Naive thymus-derived CD4-positive, alpha-beta T cell (primary cell): ENCODE measurements around the gene DNPEP. TPM values are rescaled to one million over a fixed set of nuclear protein-coding genes. Genes with fewer than 3 reads are reported as not detected.

ENCODE experiments used
- ATAC-seq: fragments of 150-1000 bp; cut with Tn5 transposase; 2 replicates; pipeline ENCODE4 v1.10.0; 2021; ENCODE audit warnings: mild to moderate bottlenecking, moderate library complexity
- CTCF ChIA-PET: fragments of 350-600 bp; sonication (Branson Sonifier 250); formaldehyde crosslinking; loops from one replicate; lab custom pipeline; 2021; ENCODE audit warnings: antibody characterized with exemption; lab: Charles Lee
- POLR2A ChIA-PET: fragments of 350-600 bp; sonication (Branson Sonifier 250); formaldehyde crosslinking; loops from one replicate; lab custom pipeline; 2021; ENCODE audit warnings: antibody characterized with exemption, inconsistent platforms; lab: Charles Lee
- DNase-seq, 9 donors: peaks; one replicate each; pipeline versions ENCODE4 v3.0.0 to v3.0.0-alpha.2; 2020 to 2022; ENCODE audit warnings: mixed read lengths in 1 of 9
- H3K27ac ChIP-seq: one replicate; pipeline ENCODE4 v1.7.0; 2013; ENCODE audit warnings: mild to moderate bottlenecking, low read depth, low read length, moderate library complexity
- H3K27me3 ChIP-seq, 2 donors: one replicate each; pipeline ENCODE4 v1.7.0; 2013; ENCODE audit warnings: low read length in 2 of 2, mild to moderate bottlenecking in 2 of 2, moderate library complexity in 2 of 2; ENCODE audit not compliant: control insufficient read depth in 2 of 2, insufficient read depth in 2 of 2
- H3K36me3 ChIP-seq, 3 experiments: 1 replicate in 2 of 3; 2 replicates in 1 of 3; pipeline ENCODE4 v1.7.0; 2013; ENCODE audit warnings: low read length in 3 of 3, mild to moderate bottlenecking in 3 of 3, moderate library complexity in 1 of 3; ENCODE audit not compliant: insufficient read depth in 3 of 3, control insufficient read depth in 2 of 3
- H3K4me1 ChIP-seq, 2 donors: one replicate each; pipeline ENCODE4 v1.7.0; 2013; ENCODE audit warnings: low read length in 2 of 2, mild to moderate bottlenecking in 2 of 2, moderate library complexity in 1 of 2; ENCODE audit not compliant: control insufficient read depth in 2 of 2, insufficient read depth in 2 of 2
- H3K4me3 ChIP-seq: 2 replicates; pipeline ENCODE4 v1.7.0; 2013; ENCODE audit warnings: mild to moderate bottlenecking, low read length
- H3K9me3 ChIP-seq, 3 experiments: 1 replicate in 2 of 3; 2 replicates in 1 of 3; pipeline ENCODE4 v1.7.0; 2013; ENCODE audit warnings: low read length in 3 of 3; ENCODE audit not compliant: control insufficient read depth in 2 of 3
- H3K27ac Mint-ChIP-seq, 9 donors: one replicate each; pipeline ENCODE4 v1.8.0; 2020 to 2022; ENCODE audit warnings: mixed read lengths in 9 of 9, mild to moderate bottlenecking in 8 of 9, moderate library complexity in 5 of 9, inconsistent platforms in 2 of 9
- H3K27me3 Mint-ChIP-seq, 5 donors: one replicate each; pipeline ENCODE4 v1.8.0; 2021 to 2022; ENCODE audit warnings: mixed read lengths in 5 of 5, mild to moderate bottlenecking in 1 of 5
- H3K36me3 Mint-ChIP-seq, 5 donors: one replicate each; pipeline ENCODE4 v1.8.0; 2020 to 2022; ENCODE audit warnings: mixed read lengths in 5 of 5, mild to moderate bottlenecking in 3 of 5, inconsistent platforms in 1 of 5
- H3K4me1 Mint-ChIP-seq, 7 donors: one replicate each; pipeline ENCODE4 v1.8.0; 2020 to 2022; ENCODE audit warnings: mixed read lengths in 7 of 7, mild to moderate bottlenecking in 3 of 7, inconsistent platforms in 1 of 7
- H3K4me3 Mint-ChIP-seq, 10 donors: one replicate each; pipeline ENCODE4 v1.8.0; 2020 to 2022; ENCODE audit warnings: mild to moderate bottlenecking in 10 of 10, mixed read lengths in 10 of 10, moderate library complexity in 6 of 10, inconsistent platforms in 2 of 10
- H3K9me3 Mint-ChIP-seq, 11 donors: one replicate each; pipeline ENCODE4 v1.8.0; 2020 to 2022; ENCODE audit warnings: mixed read lengths in 11 of 11, mild to moderate bottlenecking in 4 of 11, inconsistent platforms in 1 of 11, moderate library complexity in 1 of 11
- intact Hi-C, 2 donors: fragments of 100-400 bp; cut with micrococcal nuclease; formaldehyde crosslinking; loops; one replicate each; pipeline ENCODE4 v1.15.1; 2023
- polyA plus RNA-seq, 2 donors: library from polyadenylated mRNA; unstranded; fragments of 300-500 nt; fragmentation: Illumina TruSeq; gene quantifications; one replicate each; pipeline ENCODE4 v1.2.3, GENCODE V29; 2021
- total RNA-seq, 6 experiments: library from RNA in 5 of 6; stranded (reverse) in 5 of 6; gene quantifications; 1 replicate in 5 of 6; 2 replicates in 1 of 6; pipeline ENCODE4 v1.2.3 and lab custom pipeline; 2021 to 2026

DNPEP gene
- total and polyA plus RNA-seq, 7 experiments from 2014 or later: 57.5 to 115 (median 73.9) TPM

DNA sequence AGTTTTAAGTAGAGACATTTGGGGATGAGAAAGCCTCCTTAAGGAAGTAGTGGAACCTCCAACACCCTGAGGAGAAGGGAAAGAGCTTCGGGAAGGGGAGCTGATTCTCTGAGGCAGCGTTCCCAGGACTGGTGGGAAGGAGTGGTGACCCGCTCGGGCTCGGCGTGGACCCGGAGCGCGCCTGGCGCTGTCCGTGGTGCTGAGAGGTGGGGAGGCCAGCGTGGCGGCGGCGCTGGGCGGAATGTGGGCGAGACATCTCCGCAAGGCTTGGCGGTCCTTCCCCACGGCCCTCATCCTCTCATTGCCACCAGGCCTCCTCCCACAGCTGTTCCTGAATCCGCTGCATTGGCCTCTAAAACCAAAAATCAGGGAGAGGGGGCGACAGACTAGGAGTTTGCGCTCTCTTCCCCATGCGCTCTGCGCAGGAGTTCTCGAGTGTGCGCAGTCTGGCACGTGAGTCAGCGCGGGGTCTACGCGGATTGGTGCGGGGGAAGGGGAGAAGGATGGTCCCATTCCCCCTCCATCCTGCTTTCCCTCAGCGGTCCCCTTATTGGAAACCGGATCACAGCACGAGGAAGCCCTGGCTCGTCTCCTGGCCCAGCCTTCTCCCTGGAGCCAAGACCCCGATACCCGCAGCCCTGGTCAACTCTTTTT, 56.0 kb downstream of the DNPEP start:
- DNase-seq (peak in 6 of 9 donors; percentile 6 to 58 (median 21)), ATAC-seq (no peak)
- no peak overlapping the region for H3K27ac ChIP-seq
- Mint-ChIP-seq H3K4me1 (peaks cover 0 to 9% (median 5%) of the 10 kb centered on the region in 7 donors), H3K36me3 (peaks cover 0 to 21% (median 9%) of the 10 kb centered on the region in 5 donors), H3K9me3 (peaks cover 2 to 44% (median 17%) of the 10 kb centered on the region in 11 donors), H3K27me3 (peaks cover 59 to 84% (median 71%) of the 10 kb centered on the region in 5 donors), H3K4me3 (peak overlapping the region in 2 of 10 donors; percentile 66 to 67), H3K27ac (no peak overlapping the region)
- H3K4me1 ChIP-seq: no peaks in the 10 kb centered on the region
- no peak overlapping the region for H3K4me3 ChIP-seq
- no peaks in the 10 kb centered on the region for H3K36me3 ChIP-seq
- peaks cover 0 to 5% (median 0%) of the 10 kb centered on the region in 3 experiments for H3K9me3 ChIP-seq
- CTCF ChIA-PET: no interaction called here
- peaks cover 0 to 10% of the 10 kb centered on the region in 2 donors for H3K27me3 ChIP-seq
- intact Hi-C loops: loop anchor here (1.0 to 2.0 kb wide), 2 partner anchors 23 kb away; partner anchors contain the start of gene PTPRN (in 1 of the 2)
- POLR2A ChIA-PET: no interaction called here

- Histone ChIP-seq H3K4me3 (no peak overlapping the region), H3K4me1 (no peaks in the 10 kb centered on the region), H3K9me3 (no peaks in the 10 kb centered on the region), H3K36me3 (no peaks in the 10 kb centered on the region), H3K27ac (no peak overlapping the region), H3K27me3 (peaks cover 0 to 10% of the 10 kb centered on the region in 2 donors)
- Mint-ChIP-seq H3K9me3 (peaks cover 0 to 11% (median 4%) of the 10 kb centered on the region in 11 donors), H3K4me1 (peaks cover 0 to 13% (median 7%) of the 10 kb centered on the region in 7 donors), H3K27ac (no peak overlapping the region), H3K36me3 (peaks cover 0 to 9% (median under 1%) of the 10 kb centered on the region in 5 donors), H3K4me3 (no peak overlapping the region), H3K27me3 (peaks cover 21 to 67% (median 48%) of the 10 kb centered on the region in 5 donors)
- intact Hi-C loops: no loop called here
- DNase-seq (no peak), ATAC-seq (no peak)
- CTCF ChIA-PET: no interaction called here
- POLR2A ChIA-PET: no interaction called here
Observed at GRCh38 chr2:219327719-219328118, 60.0 kb downstream of the DNPEP start.

DNA sequence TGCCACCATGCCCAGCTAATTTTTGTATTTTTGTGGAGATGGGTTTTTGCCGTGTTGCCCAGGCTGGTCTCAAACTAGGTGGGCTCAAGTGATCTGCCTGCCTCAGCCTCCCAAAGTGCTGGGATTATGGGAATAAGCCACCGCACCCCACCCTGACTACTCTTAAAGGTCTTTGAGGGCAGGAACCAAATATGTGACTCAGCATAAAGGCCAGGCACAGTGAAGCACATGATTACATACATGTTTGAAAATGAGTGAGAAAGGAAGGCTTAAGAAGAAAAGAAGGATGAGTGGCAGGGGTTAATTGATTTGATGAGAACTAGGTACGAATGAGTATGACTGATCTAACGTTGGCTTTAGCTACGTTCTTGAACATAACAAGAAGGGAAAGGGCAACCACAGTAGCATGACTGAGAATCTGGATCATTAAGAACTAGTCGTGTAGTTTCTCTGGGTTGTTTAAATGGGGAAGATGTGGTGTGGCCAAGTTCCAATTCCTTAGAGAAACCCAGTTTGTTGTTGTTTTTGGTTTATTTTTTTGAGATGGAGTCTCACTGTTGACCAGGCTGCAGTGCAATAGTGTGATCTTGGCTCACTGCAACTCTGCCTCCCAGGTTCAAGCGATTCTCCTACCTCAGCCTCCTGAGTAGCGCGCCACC, 61.9 kb downstream of the DNPEP start:
- H3K27ac ChIP-seq: no peak overlapping the region
- H3K4me1 Mint-ChIP-seq: peaks cover 2 to 25% (median 23%) of the 10 kb centered on the region in 7 donors
- no peaks in the 10 kb centered on the region for H3K27me3 ChIP-seq
- intact Hi-C loops: no loop called here
- ChIA-PET POLR2A (no interaction called here), CTCF (interaction anchor here (0.6 kb wide), 1 partner anchor 17 kb away, joined by 5 read pairs; no protein-coding TSS in a partner anchor)
- peaks cover 0 to 3% (median 0%) of the 10 kb centered on the region in 5 donors for H3K36me3 Mint-ChIP-seq
- H3K27ac Mint-ChIP-seq: no peak overlapping the region
- H3K4me3 Mint-ChIP-seq: no peak overlapping the region
- DNase-seq: no peak
- H3K4me1 ChIP-seq: peaks cover 3 to 12% of the 10 kb centered on the region in 2 donors
- H3K27me3 Mint-ChIP-seq: peaks cover 3 to 54% (median 35%) of the 10 kb centered on the region in 5 donors
- H3K36me3 ChIP-seq: no peaks in the 10 kb centered on the region
- no peak for ATAC-seq
- H3K4me3 ChIP-seq: no peak overlapping the region
- H3K9me3 Mint-ChIP-seq: peaks cover 0 to 2% (median 0%) of the 10 kb centered on the region in 11 donors
- no peaks in the 10 kb centered on the region for H3K9me3 ChIP-seq

- ATAC-seq (no peak), DNase-seq (no peak)
- H3K36me3 ChIP-seq: no peaks in the 10 kb centered on the region
- Mint-ChIP-seq H3K27ac (no peak overlapping the region), H3K27me3 (peaks cover 0 to 50% (median 29%) of the 10 kb centered on the region in 5 donors), H3K9me3 (peaks cover 0 to 2% (median 0%) of the 10 kb centered on the region in 11 donors), H3K36me3 (peaks cover 0 to 3% (median 0%) of the 10 kb centered on the region in 5 donors), H3K4me1 (peaks cover 2 to 27% (median 24%) of the 10 kb centered on the region in 7 donors), H3K4me3 (no peak overlapping the region)
- peaks cover 5 to 19% of the 10 kb centered on the region in 2 donors for H3K4me1 ChIP-seq
- CTCF ChIA-PET: interaction anchor here (0.6 kb wide), 1 partner anchor 18 kb away, joined by 5 read pairs; no protein-coding TSS in a partner anchor
- no peaks in the 10 kb centered on the region for H3K9me3 ChIP-seq
- POLR2A ChIA-PET: no interaction called here
- H3K27me3 ChIP-seq: no peaks in the 10 kb centered on the region
- H3K27ac ChIP-seq: no peak overlapping the region
- intact Hi-C loops: no loop called here
- no peak overlapping the region for H3K4me3 ChIP-seq
Observed at GRCh38 chr2:219325136-219325535, 62.6 kb downstream of the DNPEP start.

- H3K9me3 ChIP-seq: no peaks in the 10 kb centered on the region
- H3K36me3 ChIP-seq: no peaks in the 10 kb centered on the region
- intact Hi-C loops: no loop called here
- peaks cover 0 to 43% (median 19%) of the 10 kb centered on the region in 5 donors for H3K27me3 Mint-ChIP-seq
- H3K9me3 Mint-ChIP-seq: peaks cover 0 to 2% (median 0%) of the 10 kb centered on the region in 11 donors
- H3K4me3 Mint-ChIP-seq: no peak overlapping the region
- no peaks in the 10 kb centered on the region for H3K27me3 ChIP-seq
- POLR2A ChIA-PET: no interaction called here
- DNase-seq (no peak), ATAC-seq (no peak)
- H3K4me3 ChIP-seq: no peak overlapping the region
- H3K36me3 Mint-ChIP-seq: peaks cover 0 to 3% (median 0%) of the 10 kb centered on the region in 5 donors
- peaks cover 5 to 20% of the 10 kb centered on the region in 2 donors for H3K4me1 ChIP-seq
- CTCF ChIA-PET: no interaction called here
- peaks cover 2 to 27% (median 24%) of the 10 kb centered on the region in 7 donors for H3K4me1 Mint-ChIP-seq
- H3K27ac ChIP-seq: no peak overlapping the region
- H3K27ac Mint-ChIP-seq: no peak overlapping the region
Observed at GRCh38 chr2:219323434-219323833, 64.3 kb downstream of the DNPEP start.
